ENCODE measurements around the gene MAGI2. TPM values are rescaled to one million over a fixed set of nuclear protein-coding genes. Genes with fewer than 3 reads are reported as not detected.
"Not testable (repeated sequence)": the region's sequence is repeated elsewhere in the genome, so short reads cannot be mapped to it uniquely, and the experiment has no call there.

Gene MAGI2
- total RNA-seq, 1 donor from 2014 or later, result 0.40 TPM

DNA sequence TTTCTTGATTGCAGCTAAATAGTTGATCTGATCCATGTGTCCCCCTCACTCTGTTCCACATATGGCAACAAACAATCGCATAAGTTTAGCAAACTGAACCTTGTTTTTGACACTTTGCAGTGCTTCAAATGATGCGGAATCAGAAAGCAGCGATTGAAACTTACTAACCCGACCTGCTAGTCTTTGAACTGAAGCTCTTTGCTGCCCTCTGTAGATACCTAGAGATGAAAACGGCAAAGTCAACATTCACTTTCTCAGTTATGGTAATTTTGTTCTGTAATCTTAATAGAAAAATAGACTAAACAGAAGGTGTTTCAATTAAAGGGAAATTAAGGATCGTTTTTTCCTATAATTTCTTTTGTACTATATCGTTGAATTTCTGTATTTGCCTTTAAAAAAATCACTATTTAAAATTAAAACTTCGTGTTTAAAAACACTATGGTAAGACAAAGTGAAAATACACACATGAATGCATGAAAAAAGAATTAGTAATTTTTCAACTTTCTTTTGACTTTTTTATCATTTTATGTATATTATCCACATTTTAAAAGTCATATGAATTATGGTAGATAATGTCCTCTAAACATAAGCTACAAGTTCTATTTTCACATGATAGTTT, 276.5 kb downstream of the MAGI2 start:
- peak; percentile 36 to 50 for DNase-seq (ENCODE audit: low read depth in 2 of 2)

DNA sequence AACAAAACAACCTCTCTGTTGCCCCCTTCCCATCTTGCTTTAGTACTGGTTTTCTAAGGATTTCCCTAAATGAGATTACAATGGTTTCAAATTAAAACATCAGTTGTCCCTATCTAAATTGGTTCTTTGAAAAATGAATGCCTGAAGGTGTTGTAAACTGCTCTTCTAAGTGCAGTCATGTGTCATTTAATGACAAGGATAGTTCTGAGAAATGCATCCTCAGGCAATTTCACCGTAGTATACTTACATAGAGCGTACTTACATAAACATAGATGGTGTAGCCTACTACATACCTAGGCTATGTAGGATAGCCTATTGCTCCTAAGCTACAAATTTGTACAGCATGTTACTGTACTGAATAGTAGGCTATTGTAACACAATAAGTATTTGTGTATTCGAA, 278.1 kb downstream of the MAGI2 start:
- no peak for DNase-seq (ENCODE audit: low read depth in 2 of 2)

DNA sequence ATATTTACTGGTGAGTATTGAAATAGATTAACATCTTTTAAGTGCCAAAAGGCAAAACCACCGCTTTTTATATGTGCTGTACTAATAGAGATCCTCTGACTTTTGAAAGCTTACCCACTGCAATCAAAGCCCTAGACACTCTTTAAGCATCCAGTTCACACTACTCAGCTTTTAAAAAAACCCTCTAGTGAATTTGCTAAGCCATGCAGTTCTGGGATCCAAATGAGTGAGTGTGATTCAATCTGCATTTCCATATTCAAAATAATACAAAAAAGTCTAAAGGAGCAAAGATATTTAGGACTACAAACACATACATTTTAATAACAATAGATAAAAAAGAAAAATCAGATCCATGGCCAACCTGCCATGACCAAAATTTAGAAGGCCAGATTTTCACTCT, 288.2 kb downstream of the MAGI2 start:
- DNase-seq (ENCODE audit: low read depth in 2 of 2), result no peak

DNA sequence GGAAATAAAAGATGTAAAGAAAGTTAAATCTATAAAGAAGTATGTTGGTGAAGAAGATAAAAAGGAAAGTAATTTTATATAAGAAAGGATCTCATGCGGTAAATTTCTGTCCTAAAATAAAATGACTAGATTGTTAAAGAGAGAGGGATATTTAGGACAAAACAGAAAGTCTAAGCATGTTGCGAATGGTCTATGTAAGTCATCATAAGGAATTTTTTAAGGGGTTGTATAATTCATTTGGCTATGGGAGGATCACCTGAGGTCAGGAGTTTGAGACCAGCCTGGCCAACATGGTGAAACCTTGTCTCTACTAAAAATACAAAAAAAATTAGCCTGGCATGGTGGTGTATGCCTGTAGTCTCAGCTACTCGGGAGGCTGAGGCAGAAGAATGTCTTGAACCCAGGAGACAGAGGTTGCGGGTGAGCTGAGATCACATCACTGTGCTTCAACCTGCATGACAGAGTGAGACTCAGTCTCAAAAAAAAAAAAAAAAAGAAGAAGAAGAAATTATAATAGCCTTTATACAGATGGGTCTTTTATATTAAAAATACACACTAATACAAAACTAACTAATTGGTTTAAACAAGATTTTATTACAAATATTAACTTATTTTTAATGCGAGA, 294.3 kb downstream of the MAGI2 start:
- no peak for DNase-seq (ENCODE audit: low read depth in 2 of 2)

GRCh38 chr7:79157281-79157680, 296.2 kb downstream of the MAGI2 start:
- DNase-seq (ENCODE audit: low read depth in 2 of 2), result peak in 1 of 2 donors; percentile 47

DNA sequence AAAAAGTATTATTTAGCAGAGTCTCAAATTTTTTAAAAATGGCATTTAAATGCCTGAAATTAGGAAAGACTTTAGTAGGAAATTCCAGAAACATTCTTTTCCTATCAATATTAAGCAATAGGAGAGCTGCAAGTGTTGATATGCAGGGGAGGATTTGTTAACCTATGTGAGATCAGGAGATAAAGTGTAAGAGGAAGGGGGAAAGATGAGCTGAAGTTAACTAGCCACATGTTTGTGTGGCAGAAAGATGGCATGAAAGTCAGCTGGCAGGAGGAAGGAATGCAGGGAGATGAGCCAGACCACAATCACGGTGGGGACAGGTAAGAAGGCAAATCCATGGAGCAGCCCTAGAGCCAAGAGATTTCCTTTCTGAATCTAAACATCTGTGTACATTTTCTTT, 303.6 kb downstream of the MAGI2 start:
- DNase-seq (ENCODE audit: low read depth in 2 of 2), result no peak

- DNase-seq (ENCODE audit: low read depth in 2 of 2), result no peak
Measured at GRCh38 chr7:79142706-79143105, 310.8 kb downstream of the MAGI2 start.

- no peak for DNase-seq (ENCODE audit: low read depth in 2 of 2)
Measured at GRCh38 chr7:79141252-79141651, 312.2 kb downstream of the MAGI2 start.

DNA sequence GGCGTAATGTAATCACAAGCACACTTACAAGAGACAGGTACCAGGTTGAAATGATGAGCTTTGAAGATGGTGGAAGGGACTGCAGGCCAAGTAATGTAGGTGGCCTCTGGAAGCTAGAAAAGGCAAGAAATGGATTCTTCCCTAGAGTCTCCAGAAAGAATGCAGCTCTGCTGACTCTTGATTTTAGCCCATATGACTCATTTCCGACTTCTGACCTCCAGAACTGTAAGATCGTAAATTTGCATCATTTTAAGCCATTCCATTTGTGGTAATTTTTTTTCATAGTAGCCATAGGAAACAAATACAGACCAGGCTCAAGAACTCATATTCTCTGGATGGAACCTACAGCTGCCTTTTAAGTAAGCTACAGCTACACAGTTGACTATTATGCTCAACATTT, 315.5 kb downstream of the MAGI2 start:
- DNase-seq (ENCODE audit: low read depth in 2 of 2), result peak in 1 of 2 donors; percentile 68

- no peak for DNase-seq (ENCODE audit: low read depth in 2 of 2)
Measured at GRCh38 chr7:79132844-79133451, 320.5 kb downstream of the MAGI2 start.

GRCh38 chr7:79130715-79131114, 322.8 kb downstream of the MAGI2 start:
- DNase-seq (ENCODE audit: low read depth in 2 of 2), result no peak

GRCh38 chr7:79124331-79124730, 329.1 kb downstream of the MAGI2 start:
- no peak for DNase-seq (ENCODE audit: low read depth in 2 of 2)

DNA sequence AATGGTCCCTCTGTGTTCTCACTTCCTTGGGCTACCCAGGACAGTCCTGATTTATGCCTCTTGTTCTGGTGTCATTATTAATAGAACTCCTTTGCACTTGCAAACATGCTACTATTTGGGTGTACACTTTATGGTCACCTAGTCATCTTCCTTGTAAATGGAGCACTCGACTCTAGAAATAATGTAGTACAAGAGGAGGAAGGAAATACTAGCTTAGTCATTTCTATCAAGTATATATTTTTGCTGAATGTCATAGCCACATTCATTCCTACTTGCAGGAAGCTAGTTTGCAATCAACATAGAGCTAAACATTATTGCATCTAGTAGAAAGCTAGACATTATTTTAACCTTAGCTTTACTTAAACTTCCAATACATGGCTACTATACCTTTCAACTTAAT, 335.3 kb downstream of the MAGI2 start:
- DNase-seq (ENCODE audit: low read depth in 2 of 2), result peak in 1 of 2 donors; percentile 53

DNA sequence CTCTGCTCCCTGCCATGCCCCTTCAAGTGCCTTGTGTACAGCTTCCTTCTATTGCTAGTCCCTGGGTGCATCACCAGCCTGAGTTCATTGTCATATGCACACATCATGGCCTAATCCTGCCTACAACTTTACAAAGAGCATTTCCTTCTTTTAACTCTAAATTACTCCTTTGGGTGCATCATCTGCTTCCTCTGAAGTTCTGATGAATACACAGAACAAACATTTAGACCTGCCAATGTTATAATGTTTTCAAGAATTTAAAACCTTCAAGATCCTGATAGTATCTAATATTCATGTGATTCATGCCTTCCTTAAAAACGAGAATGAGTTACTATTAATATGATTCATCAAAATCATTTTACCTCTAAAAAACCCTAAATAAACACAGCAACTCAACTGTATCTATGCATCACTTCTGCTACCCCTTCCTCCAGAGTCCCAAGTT, 357.1 kb downstream of the MAGI2 start:
- DNase-seq (ENCODE audit: low read depth in 2 of 2), result peak in 1 of 2 donors; percentile 41

- DNase-seq (ENCODE audit: low read depth in 2 of 2), result no peak
Measured at GRCh38 chr7:79093421-79093820, 360.0 kb downstream of the MAGI2 start.

- DNase-seq (ENCODE audit: low read depth in 2 of 2), result no peak
Measured at GRCh38 chr7:79091661-79092060, 361.8 kb downstream of the MAGI2 start.

DNA sequence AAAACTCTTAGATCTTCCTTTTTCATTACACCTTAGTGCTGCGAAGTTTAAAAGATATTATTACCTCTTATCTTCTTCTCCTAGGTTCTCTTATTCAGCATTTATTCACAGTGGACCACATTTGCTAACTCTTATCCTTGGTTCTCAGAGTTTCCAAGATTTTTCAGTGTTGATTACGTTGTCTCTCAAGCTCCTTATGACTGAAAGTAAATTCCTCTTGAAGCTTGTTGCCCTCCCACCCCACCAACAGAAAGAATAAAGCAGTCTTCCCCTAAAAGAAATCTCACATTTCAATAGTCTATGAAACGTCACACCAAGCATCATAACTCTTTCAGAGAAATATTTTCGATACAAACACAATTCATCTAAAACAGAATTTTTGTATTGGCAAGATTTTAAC, 362.5 kb downstream of the MAGI2 start:
- no peak for DNase-seq (ENCODE audit: low read depth in 2 of 2)

- DNase-seq (ENCODE audit: low read depth in 2 of 2), result peak in 1 of 2 donors; percentile 15
Measured at GRCh38 chr7:79090543-79090942, 362.9 kb downstream of the MAGI2 start.

- DNase-seq (ENCODE audit: low read depth in 2 of 2), result no peak
Measured at GRCh38 chr7:79084423-79084822, 369.0 kb downstream of the MAGI2 start.

GRCh38 chr7:79079919-79080554, 373.4 kb downstream of the MAGI2 start:
- no peak for DNase-seq (ENCODE audit: low read depth in 2 of 2)

- no peak for DNase-seq (ENCODE audit: low read depth in 2 of 2)
Measured at GRCh38 chr7:79078273-79078672, 375.2 kb downstream of the MAGI2 start.

DNA sequence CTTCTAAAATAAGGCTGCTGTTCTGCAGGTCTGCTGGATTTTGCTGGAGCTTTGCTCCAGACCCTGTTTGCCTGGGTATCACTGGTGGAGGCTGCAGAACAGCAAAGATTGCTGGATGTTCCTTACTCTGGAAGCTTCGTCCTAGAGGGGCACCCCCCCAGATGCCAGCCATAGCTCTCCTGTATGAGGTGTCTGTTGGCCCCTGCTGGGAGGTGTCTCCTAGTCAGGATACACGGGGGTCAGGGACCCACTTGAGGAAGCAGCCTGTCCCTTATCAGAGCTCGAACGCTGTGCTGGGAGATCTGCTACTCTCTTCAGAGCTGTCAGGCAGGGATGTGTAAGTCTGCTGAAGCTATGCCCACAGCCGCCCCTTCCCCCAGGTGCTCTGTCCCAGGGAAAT, 382.3 kb downstream of the MAGI2 start:
- not testable (repeated sequence) for DNase-seq (ENCODE audit: low read depth in 2 of 2)

All from lung microvascular endothelial cell (primary cell).